ENCODE data around the gene STYXL2. TPM values are rescaled to one million over a fixed set of nuclear protein-coding genes. Genes with fewer than 3 reads are reported as not detected.

The STYXL2 gene
- total RNA-seq, 1 experiment from 2014 or later: 0.36 TPM

- DNase-seq (ENCODE audit: low read depth): no peak
Observed at GRCh38 chr1:167077868-167078210, 16.0 kb upstream of the STYXL2 start.

- no peak for DNase-seq (ENCODE audit: low read depth)
Observed at GRCh38 chr1:167081594-167082156, 12.2 kb upstream of the STYXL2 start.

DNA sequence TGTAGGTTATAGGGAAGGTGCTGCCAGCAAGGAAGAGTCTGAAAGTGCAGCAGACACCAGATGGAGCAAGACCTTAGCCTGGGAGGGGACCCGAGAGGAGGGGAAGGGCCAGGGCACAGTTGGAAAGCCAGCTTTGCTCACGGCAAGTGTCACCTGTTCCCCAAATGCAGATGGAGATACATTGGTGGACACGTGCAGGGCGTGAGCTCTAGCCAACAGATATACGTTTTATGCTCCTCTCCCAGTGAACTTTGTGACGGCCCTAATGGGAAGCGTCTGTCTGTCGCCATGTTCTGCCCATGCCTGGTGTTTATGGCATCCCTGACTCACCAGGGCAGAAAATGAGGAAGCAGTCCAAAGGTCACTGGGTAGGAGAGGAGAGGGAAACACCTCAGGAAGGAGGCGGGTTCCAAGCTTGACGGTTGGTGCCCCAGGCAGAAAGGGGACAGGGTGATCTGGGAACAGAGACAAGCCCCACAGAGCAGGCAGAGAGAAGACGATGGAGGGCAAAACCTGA is 11.3 kb upstream of the STYXL2 start:
- peak; percentile 48 for DNase-seq (ENCODE audit: low read depth)

- no peak for DNase-seq (ENCODE audit: low read depth)
Observed at GRCh38 chr1:167083066-167083665, 10.7 kb upstream of the STYXL2 start.

- DNase-seq (ENCODE audit: low read depth): no peak
Observed at GRCh38 chr1:167083871-167084270, 10.0 kb upstream of the STYXL2 start.

- DNase-seq (ENCODE audit: low read depth): no peak
Observed at GRCh38 chr1:167084757-167085156, 9.1 kb upstream of the STYXL2 start.

DNA sequence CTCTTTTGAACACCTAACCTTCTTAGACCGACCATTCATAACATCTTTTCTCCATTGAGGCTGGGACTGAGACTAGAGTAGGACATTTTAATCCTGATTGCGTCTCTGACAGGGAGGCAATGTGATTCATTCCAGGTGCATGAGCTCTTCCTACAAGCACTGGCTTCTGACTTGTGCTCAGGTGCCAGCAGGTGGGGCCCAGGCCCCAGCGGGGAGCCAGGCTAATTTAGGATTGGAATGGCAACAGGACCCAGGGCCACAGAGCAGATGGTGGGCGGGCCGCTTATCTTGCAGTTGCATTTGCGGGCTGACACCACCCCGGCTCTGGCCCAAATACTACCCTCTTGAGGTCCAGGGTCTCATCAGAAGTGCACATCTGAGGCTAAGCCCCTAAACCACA is 7.8 kb upstream of the STYXL2 start:
- no peak for DNase-seq (ENCODE audit: low read depth)

- no peak for DNase-seq (ENCODE audit: low read depth)
Observed at GRCh38 chr1:167086768-167087167, 7.1 kb upstream of the STYXL2 start.

DNA sequence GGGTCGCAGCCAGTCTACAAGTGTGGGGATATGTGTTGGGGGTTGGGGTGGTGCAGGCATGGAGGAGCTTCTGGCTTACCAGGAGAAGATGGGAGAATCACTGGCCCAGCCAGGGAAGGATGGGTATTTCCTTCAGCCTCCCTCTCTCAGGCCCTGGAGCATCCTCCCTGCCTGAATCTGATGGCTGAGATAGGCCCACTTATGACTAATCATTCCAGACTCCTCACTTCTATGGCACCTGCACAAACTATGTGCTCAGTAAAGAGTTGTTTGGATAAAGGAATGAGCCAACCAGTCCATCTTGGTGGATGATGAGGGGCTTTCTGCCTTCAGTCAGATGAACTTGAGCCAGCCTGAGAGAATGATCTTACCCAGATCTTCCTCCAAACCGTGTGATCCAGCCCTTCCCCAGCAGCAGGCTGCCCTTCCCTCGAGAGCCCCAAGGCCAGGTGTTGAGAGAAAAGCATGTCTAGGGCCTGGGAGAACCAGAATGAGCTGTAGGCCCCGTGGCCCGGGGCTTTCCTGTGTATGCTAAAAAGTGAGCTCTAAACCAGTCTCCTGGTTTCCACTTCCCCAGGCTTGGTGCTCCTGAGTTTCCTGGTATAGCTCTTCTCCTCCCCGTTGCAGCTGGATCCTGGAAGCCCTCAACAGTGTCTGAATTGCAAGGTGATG is 5.0 kb upstream of the STYXL2 start:
- DNase-seq (ENCODE audit: low read depth): no peak

GRCh38 chr1:167089939-167090313 is 3.9 kb upstream of the STYXL2 start:
- no peak for DNase-seq (ENCODE audit: low read depth)

- no peak for DNase-seq (ENCODE audit: low read depth)
Observed at GRCh38 chr1:167090314-167090942, 3.4 kb upstream of the STYXL2 start, which contains the start of gene GPA33. TSS of gene GPA33 (minus strand) at chr1:167090377. CDS start at chr1:167090287, 90 bp downstream.

GRCh38 chr1:167092653-167093052 is 1.2 kb upstream of the STYXL2 start:
- DNase-seq (ENCODE audit: low read depth): no peak

DNA sequence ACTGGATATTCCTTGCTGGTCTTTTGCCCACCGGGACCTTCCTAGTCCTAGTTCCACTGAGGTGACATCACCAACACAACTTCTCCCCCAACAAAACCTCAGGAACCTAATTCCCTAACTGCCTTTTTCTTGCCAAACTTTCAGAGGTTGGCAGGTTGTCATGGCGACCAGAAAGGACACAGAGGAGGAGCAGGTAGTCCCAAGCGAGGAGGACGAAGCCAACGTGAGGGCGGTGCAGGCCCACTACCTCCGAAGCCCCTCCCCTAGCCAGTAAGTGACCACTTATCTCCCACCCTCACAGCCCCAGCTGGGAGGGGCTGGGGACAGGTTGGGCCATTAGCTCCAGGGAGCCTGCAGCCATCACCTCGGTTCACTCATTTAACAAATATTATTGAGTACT is 815 bp downstream of the STYXL2 start:
- peak; percentile 28 for DNase-seq (ENCODE audit: low read depth)

DNA sequence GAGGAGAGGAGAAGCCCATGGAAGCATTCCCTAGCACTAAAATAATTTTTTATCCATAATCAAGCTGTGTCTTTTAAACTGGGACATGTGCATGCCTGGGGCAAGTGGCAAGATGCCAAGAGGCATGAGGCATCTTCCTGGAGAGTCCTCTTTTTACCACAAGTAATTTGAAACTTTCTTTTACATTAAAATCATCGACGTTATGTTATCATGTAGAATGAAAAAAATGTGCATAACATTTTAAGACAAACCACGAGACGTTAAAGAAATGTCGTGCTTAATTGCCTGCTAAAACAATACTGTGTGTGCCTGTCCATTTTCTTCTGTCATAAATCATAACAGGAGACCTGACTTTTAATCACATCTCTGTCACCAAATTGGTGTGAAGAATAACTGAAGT is 1.5 kb downstream of the STYXL2 start:
- DNase-seq (ENCODE audit: low read depth): peak; percentile 90

GRCh38 chr1:167099851-167100250 is 6.0 kb downstream of the STYXL2 start:
- DNase-seq (ENCODE audit: low read depth): no peak

DNA sequence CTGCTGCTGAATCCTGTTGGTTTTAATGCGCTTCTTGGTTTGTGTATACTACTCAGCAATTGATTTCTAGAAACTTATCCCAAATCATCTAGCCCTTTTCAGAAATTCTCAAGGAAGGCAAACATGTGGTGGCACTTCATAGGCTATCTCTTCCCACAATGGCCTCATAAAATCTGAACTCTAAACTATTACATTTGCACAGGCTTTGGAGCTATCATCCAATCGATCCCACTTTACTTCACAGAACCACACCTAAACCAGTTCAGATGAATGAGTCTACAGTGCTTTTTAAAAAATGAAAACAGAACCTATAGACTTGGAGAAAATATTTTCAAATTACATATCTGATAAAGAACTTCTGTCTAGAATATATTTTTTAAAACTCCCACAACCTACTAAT is 6.9 kb downstream of the STYXL2 start:
- DNase-seq (ENCODE audit: low read depth): no peak

DNA sequence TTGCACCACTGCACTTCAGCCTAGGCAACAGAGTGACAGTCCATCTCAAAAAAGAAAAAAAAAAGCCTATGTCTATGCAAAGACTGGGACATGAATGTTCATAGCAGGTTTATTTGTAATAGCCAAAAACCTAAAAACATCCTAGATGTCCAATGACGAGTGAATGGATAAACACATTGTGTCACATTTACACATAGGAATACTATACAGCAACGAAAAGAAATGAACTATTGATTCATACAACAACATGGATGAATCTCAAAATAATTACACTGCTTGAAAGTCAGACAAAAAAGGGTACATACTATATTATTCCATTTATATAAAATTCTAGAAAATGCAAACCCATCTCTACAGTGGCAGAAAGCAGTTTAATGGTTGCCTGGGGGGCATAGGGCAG is 7.9 kb downstream of the STYXL2 start:
- DNase-seq (ENCODE audit: low read depth): no peak

DNA sequence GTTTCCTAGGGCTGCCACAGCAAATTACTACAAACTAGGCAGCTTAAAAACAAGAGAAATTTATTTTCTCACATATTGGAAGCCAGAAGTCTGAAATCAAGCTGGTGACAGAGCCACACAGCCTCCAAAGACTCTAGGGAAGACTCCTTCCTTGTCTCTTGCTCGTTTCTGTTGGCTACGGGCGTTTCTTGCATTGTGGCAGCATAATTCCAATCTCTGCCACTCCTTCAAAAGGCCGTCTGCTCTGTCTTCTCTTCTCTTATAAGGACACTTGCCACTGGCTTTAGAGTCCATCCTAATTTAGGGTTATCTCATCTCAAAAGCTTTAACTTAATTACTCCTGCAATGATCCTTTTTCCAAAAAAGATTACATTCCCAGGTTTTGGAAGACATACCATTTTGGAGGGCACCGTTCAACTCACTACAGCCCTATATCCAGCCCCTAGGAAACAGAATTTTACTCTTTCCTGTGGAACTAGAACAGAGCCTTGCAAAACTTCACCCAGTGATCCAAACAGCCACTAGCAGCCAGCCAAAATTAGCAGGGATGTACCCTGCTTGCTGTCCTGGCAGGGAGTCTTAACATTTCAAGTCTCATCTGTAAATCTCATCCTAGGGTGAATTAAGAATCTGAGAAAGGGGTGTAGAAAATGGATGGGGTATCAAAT is 9.2 kb downstream of the STYXL2 start:
- no peak for DNase-seq (ENCODE audit: low read depth)

DNA sequence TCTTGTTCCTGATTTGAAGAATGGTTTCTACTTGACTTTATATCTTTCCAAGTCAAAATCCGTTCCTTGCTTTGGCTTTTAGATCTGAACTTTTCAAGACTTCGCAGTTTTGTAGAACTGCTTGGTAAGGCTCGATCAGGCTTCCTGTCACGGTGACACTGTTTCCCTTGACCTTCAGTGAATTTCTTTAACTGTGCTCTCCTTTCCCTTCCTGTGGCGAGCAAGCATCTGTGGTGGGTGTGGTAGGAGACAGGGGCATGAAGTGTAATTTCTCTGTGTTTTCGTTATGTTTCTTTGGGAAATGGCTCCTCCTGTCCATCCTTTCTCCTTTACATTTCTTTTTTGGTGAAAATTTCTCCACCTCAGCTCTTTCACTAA is 10.4 kb downstream of the STYXL2 start:
- no peak for DNase-seq (ENCODE audit: low read depth)

DNA sequence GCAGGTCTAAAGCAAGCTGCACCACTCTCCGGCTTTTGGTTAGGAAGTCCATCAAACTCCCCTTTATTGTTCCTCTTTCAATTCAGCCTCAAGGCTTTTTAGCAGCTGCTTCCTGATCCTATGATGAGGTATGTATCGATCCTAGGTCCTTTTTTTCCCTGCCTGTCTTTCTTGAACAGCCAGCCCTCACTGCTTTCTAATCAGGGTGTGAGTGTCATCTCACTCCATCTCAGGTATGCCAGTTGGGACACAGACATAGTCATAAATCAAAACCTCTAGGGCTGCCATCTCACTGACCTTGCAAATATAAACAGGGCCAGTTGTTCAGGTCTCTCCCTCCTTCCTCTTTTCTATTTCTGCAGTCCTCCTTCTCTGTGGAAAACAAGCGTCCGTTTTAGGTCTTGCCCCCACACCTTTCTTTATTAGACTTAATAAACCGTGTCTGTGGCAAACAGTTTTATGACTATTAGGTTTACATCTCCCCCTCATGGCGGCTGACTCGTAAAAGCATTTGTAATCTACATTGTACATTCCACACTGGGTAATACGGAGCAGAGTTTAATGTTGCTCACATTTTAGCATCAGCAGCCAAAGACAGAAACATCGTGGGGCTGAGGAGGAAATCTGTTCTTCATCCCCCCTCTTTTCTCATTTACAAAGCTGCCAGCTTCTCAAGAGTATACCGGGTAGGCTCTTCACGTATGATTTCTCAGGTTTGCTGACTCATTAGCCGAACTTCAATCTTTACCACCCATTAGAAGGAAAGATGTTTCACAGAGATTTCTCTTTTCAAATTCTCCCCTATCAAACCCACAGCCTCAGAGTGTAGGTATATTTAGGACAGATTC is 11.6 kb downstream of the STYXL2 start:
- no peak for DNase-seq (ENCODE audit: low read depth)

GRCh38 chr1:167106119-167106461 is 12.2 kb downstream of the STYXL2 start:
- DNase-seq (ENCODE audit: low read depth): no peak

DNA sequence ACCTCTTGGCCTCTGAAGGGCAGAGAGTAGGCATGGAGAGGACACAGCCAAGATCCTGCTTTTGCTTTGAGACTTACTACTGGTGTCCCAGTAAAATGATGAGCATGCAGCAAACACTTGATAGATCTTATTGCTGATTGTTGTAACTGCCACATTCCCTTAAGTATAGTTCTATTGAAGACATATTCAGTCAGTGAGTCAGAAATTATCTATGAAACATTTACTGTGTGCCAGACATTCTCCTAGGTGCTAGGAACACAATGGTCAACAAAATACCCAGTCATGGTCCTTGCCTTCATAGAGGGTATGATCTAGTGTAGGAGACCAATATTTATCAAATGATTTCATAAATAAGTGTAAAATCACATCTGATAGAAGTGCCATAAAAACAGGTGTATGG is 13.6 kb downstream of the STYXL2 start:
- DNase-seq (ENCODE audit: low read depth): peak; percentile 35
